B cell (primary cell): Measurements from ENCODE around the gene IGSF9. TPM values are rescaled to one million over a fixed set of nuclear protein-coding genes. Genes with fewer than 3 reads are reported as not detected.

Experiments
- ATAC-seq: fragments of 200-7000 bp; cut with Tn5 transposase; one replicate; pipeline ENCODE4 v1.10.0; 2021; ENCODE audit warnings: low read depth, mild to moderate bottlenecking, moderate number of reproducible peaks, moderate library complexity
- CTCF ChIA-PET: fragments of 350-600 bp; sonication (Branson Sonifier 250); formaldehyde crosslinking; loops from one replicate; lab custom pipeline; 2021; ENCODE audit warnings: antibody characterized with exemption, inconsistent platforms; lab: Charles Lee
- POLR2A ChIA-PET: fragments of 350-600 bp; sonication (Branson Sonifier 250); formaldehyde crosslinking; loops from one replicate; lab custom pipeline; 2021; ENCODE audit warnings: antibody characterized with exemption; lab: Charles Lee
- DNase-seq: peaks from one replicate; pipeline ENCODE4 v3.0.0; 2013
- H2AFZ ChIP-seq: 2 replicates; pipeline ENCODE4 v1.6.1; 2012; ENCODE audit warnings: mild to moderate bottlenecking, low read depth, low read length; ENCODE audit not compliant: insufficient read depth, poor library complexity, severe bottlenecking
- H3K27ac ChIP-seq, 2 donors: 1 replicate in 1 of 2; 2 replicates in 1 of 2; pipeline ENCODE4 v1.5.1; 2012 to 2013; ENCODE audit warnings: low read length in 2 of 2, mild to moderate bottlenecking in 2 of 2, moderate library complexity in 1 of 2
- H3K27me3 ChIP-seq, 4 experiments: fragments of 200-600 bp in 1 of 4; sonication (generic) in 1 of 4; replicated peaks in 1 of 4; 1 replicate in 2 of 4; 2 replicates in 2 of 4; pipeline versions ENCODE4 v1.6.1 to v1.7.0; 2013 to 2016; ENCODE audit warnings: low read length in 3 of 4, mild to moderate bottlenecking in 2 of 4, mixed read lengths in 1 of 4, moderate library complexity in 1 of 4; ENCODE audit not compliant: insufficient read depth in 4 of 4, control insufficient read depth in 3 of 4; ENCODE audit errors: control extremely low read depth in 1 of 4
- H3K36me3 ChIP-seq, 2 experiments: replicated peaks in 1 of 2; 1 replicate in 1 of 2; 2 replicates in 1 of 2; pipeline versions ENCODE4 v1.6.1 to v1.7.1; 2013; ENCODE audit warnings: low read length in 1 of 2; ENCODE audit not compliant: insufficient read depth in 2 of 2, control insufficient read depth in 1 of 2; ENCODE audit errors: control extremely low read depth in 1 of 2, extremely low read depth in 1 of 2
- H3K4me1 ChIP-seq, 2 donors: fragments of 200-600 bp in 1 of 2; sonication (generic) in 1 of 2; 1 replicate in 1 of 2; 2 replicates in 1 of 2; pipeline versions ENCODE4 v1.5.1 to v1.6.1; 2013 to 2017; ENCODE audit warnings: low read length in 2 of 2; ENCODE audit not compliant: control insufficient read depth in 2 of 2, insufficient read depth in 2 of 2
- H3K4me2 ChIP-seq: replicated peaks from 2 replicates; pipeline ENCODE3; 2012; ENCODE audit warnings: mild to moderate bottlenecking, low read depth, low read length; ENCODE audit not compliant: poor library complexity, severe bottlenecking
- H3K4me3 ChIP-seq, 5 experiments: fragments of 200-600 bp in 1 of 5; sonication (generic) in 1 of 5; 1 replicate in 3 of 5; 2 replicates in 2 of 5; pipeline versions ENCODE4 v1.5.1 to v1.7.0; 2011 to 2016; ENCODE audit warnings: low read length in 4 of 5, mild to moderate bottlenecking in 4 of 5, low read depth in 2 of 5, control low read depth in 1 of 5, moderate library complexity in 1 of 5; ENCODE audit not compliant: insufficient read depth in 1 of 5; ENCODE audit errors: control extremely low read depth in 1 of 5, extremely low read depth in 1 of 5
- H3K79me2 ChIP-seq: fragments of 200-600 bp; sonication (generic); one replicate; pipeline ENCODE4 v1.6.0; 2016; ENCODE audit warnings: low read length; ENCODE audit not compliant: control insufficient read depth, insufficient read depth
- H3K9ac ChIP-seq: fragments of 200-600 bp; sonication (generic); 2 replicates; pipeline ENCODE4 v1.6.1; 2017; ENCODE audit warnings: mild to moderate bottlenecking, low read length, moderate library complexity
- H3K9me3 ChIP-seq, 3 donors: one replicate each; pipeline versions ENCODE4 v1.6.1 to v1.7.1; 2013; ENCODE audit warnings: low read length in 2 of 3; ENCODE audit not compliant: control insufficient read depth in 2 of 3, insufficient read depth in 1 of 3; ENCODE audit errors: control extremely low read depth in 1 of 3
- H4K20me1 ChIP-seq: 2 replicates; pipeline ENCODE4 v1.6.0; 2012; ENCODE audit warnings: mild to moderate bottlenecking, low read length; ENCODE audit not compliant: insufficient read depth, control insufficient read depth, poor library complexity, severe bottlenecking
- H3K27ac Mint-ChIP-seq: one replicate; pipeline ENCODE4 v1.8.0; 2021; ENCODE audit warnings: mixed read lengths
- H3K27me3 Mint-ChIP-seq: one replicate; pipeline ENCODE4 v1.8.0; 2021; ENCODE audit warnings: mixed read lengths
- H3K4me1 Mint-ChIP-seq: one replicate; pipeline ENCODE4 v1.8.0; 2021; ENCODE audit warnings: mixed read lengths
- H3K4me3 Mint-ChIP-seq: one replicate; pipeline ENCODE4 v1.8.0; 2021; ENCODE audit warnings: mixed read lengths
- H3K9me3 Mint-ChIP-seq: one replicate; pipeline ENCODE4 v1.8.0; 2022; ENCODE audit warnings: mixed read lengths; ENCODE audit not compliant: insufficient read depth
- CTCF ChIP-seq: fragments of 200-600 bp; IDR thresholded peaks from one replicate; pipeline ENCODE4 v1.8.0; 2022; ENCODE audit warnings: antibody characterized with exemption, mild to moderate bottlenecking
- EZH2 ChIP-seq: IDR thresholded peaks from 2 replicates; pipeline ENCODE4 v1.6.1; 2012; ENCODE audit warnings: borderline replicate concordance, low read depth, mild to moderate bottlenecking, moderate library complexity, low read length; ENCODE audit not compliant: insufficient read depth, poor library complexity, severe bottlenecking
- WGBS: methylation state at CpG from one replicate; pipeline ENCODE4 v1.1.5; 2013; ENCODE audit warnings: missing lambda C conversion rate; ENCODE audit not compliant: insufficient coverage; 5-methylcytosine and 5-hydroxymethylcytosine counted together
- intact Hi-C: fragments of 100-400 bp; cut with micrococcal nuclease; formaldehyde crosslinking; loops from one replicate; pipeline ENCODE4 v1.10.0; 2022
- polyA plus RNA-seq: library from polyadenylated mRNA; depleted of rRNA; stranded (reverse); fragments of >200 nt; gene quantifications from 2 replicates; pipeline ENCODE4 v1.2.3, GENCODE V29; 2012
- total RNA-seq, 2 donors: library from RNA; stranded (reverse); fragments of 120-200 nt in 1 of 2; gene quantifications; 1 replicate in 1 of 2; 2 replicates in 1 of 2; pipeline versions ENCODE4 v1.2.3 to v1.2.4, GENCODE V29; 2013 to 2022

The IGSF9 gene
- total and polyA plus RNA-seq, 2 donors (not counting 1 experiment from before 2014, with no cell fraction given): 0.36 to 0.37 TPM

DNA sequence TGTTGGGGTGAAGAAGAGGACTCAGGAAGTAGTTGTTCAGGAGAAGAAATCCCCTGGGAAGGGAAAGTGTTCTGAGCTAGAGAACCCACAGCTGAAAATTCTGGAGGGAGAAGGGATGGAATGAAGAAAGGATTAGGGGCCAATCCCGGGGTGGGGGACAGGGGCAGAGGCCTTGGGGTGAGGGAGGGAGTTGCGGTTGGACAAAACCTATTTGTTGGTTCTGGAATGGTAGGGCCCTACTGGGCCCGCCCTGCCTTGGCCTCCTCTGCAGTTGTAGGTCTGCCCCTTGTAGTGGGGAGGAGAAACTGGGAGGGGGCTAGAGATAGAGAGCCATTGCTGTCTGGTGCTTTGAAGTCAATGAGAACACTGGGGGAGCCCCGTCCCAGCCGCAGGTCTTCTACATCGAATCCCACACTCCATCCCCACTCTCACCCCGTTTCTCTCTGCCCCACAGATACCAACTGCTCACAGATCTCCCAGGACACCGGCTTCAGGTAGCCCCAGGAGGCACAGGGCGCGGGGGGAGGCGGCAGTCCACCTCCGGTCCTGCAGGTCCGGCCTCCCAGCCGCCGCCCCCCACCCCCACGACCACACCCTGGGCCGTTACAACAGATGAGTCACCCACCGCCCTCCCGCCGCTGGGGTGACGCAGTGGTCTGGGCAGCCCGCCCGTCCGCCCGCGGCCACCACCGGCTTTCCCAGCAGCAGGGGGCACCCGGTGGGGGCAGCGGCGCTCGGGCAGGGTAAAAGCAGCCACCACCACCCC lies 21.2 kb downstream of the IGSF9 start:
- Histone ChIP-seq H3K4me3 (peak overlapping the region; percentile 81 to 100 (median 99)), H2AFZ (no peak overlapping the region), H3K27ac (peak overlapping the region; percentile 98 to 100), H3K27me3 (no peaks in the 10 kb centered on the region), H3K79me2 (peaks cover 87% of the 10 kb centered on the region), H3K4me2 (peak overlapping the region; percentile 99), H3K9ac (peak overlapping the region; percentile 97), H4K20me1 (peaks cover 32% of the 10 kb centered on the region), H3K4me1 (peaks cover 45 to 54% of the 10 kb centered on the region in 2 donors), H3K9me3 (peaks cover 0 to 4% (median 0%) of the 10 kb centered on the region in 3 donors), H3K36me3 (peaks cover 4 to 27% of the 10 kb centered on the region in 2 experiments)
- Mint-ChIP-seq H3K27me3 (no peaks in the 10 kb centered on the region), H3K4me3 (peak overlapping the region; percentile 96), H3K9me3 (no peaks in the 10 kb centered on the region), H3K27ac (peak overlapping the region; percentile 99), H3K4me1 (peaks cover 57% of the 10 kb centered on the region)
- POLR2A ChIA-PET: interaction anchor here (0.7 to 2.0 kb wide), 15 partner anchors 9 to 1465 kb away, joined by 3 to 7 read pairs (median 4); partner anchors contain the start of genes CFAP45 and IGSF8
- 1% methylated on average over 29 of the region's 31 CpGs for WGBS
- intact Hi-C loops: loop anchor here (2.0 to 10.0 kb wide), 4 partner anchors 33 to 1821 kb away; partner anchors contain the start of genes DUSP12, IGSF8 and USF1
- ATAC-seq (peak; percentile 13), DNase-seq (peak; percentile 84)
- CTCF ChIA-PET: interaction anchor here (1.4 to 8.7 kb wide), 6 partner anchors 12 to 125 kb away, joined by 5 to 81 read pairs (median 17); no protein-coding TSS in a partner anchor
- no peak for TF ChIP-seq CTCF
- no peak for TF ChIP-seq EZH2
